ENCODE measurements around the gene HOXB5.

- TF ChIP-seq EP300 (IDR thresholded peaks at IDR 0.05) (no peak), CTCF (IDR thresholded peaks at IDR 0.05) (no peak), POLR2A (IDR thresholded peaks at IDR 0.05) (no peak), POLR2AphosphoS5 (IDR thresholded peaks at IDR 0.05) (no peak)
Observed at GRCh38 chr17:48575673-48576478, 17.7 kb downstream of the HOXB5 start.

Measured in stomach (tissue), 4 donors.